Karpas-422 (cell line): ENCODE data around the gene TMEM116. TPM values are rescaled to one million over a fixed set of nuclear protein-coding genes. Genes with fewer than 3 reads are reported as not detected.
A peak's percentile ranks its signal among the peaks of the same experiment; 100 is the strongest.
"Not testable (repeated sequence)": the region's sequence is repeated elsewhere in the genome, so short reads cannot be mapped to it uniquely, and the experiment has no call there.

ENCODE experiments used
- DNase-seq: peaks from one replicate; pipeline ENCODE4 v3.0.0-alpha.2; 2015
- H2AFZ ChIP-seq: fragments of 200-600 bp; sonication (generic); 2 replicates; pipeline ENCODE4 v1.6.1; 2014; ENCODE audit warnings: antibody characterized with exemption, low read length, mixed read lengths
- H3K27ac ChIP-seq: fragments of 200-600 bp; sonication (generic); 2 replicates; pipeline ENCODE4 v1.5.1; 2014; ENCODE audit warnings: mild to moderate bottlenecking, low read length, moderate library complexity
- H3K27me3 ChIP-seq: fragments of 200-600 bp; sonication (generic); 2 replicates; pipeline ENCODE4 v1.6.1; 2014; ENCODE audit warnings: low read length, mixed read lengths
- H3K36me3 ChIP-seq: fragments of 200-600 bp; sonication (generic); 2 replicates; pipeline ENCODE4 v1.6.1; 2014; ENCODE audit warnings: low read length, mixed read lengths; ENCODE audit not compliant: insufficient read depth
- H3K4me1 ChIP-seq: fragments of 200-600 bp; sonication (generic); 2 replicates; pipeline ENCODE4 v1.6.1; 2014; ENCODE audit warnings: mild to moderate bottlenecking, low read length, mixed read lengths
- H3K4me2 ChIP-seq: fragments of 200-600 bp; sonication (generic); 2 replicates; pipeline ENCODE4 v1.6.1; 2014; ENCODE audit warnings: low read length, low read depth, mild to moderate bottlenecking; ENCODE audit not compliant: poor library complexity, severe bottlenecking
- H3K4me3 ChIP-seq: fragments of 200-600 bp; sonication (generic); 2 replicates; pipeline ENCODE4 v1.5.1; 2014; ENCODE audit warnings: mild to moderate bottlenecking, antibody characterized with exemption, low read length, mixed read lengths
- H3K79me2 ChIP-seq: fragments of 200-600 bp; sonication (generic); 2 replicates; pipeline ENCODE4 v1.6.1; 2014; ENCODE audit warnings: mild to moderate bottlenecking, low read length, mixed read lengths
- H3K9ac ChIP-seq: fragments of 200-600 bp; sonication (generic); 2 replicates; pipeline ENCODE4 v1.6.0; 2014; ENCODE audit warnings: low read length
- H3K9me2 ChIP-seq: fragments of 200-600 bp; sonication (generic), shearing (Covaris generic); replicated peaks from 2 replicates; pipeline ENCODE4 v1.6.0; 2014; ENCODE audit warnings: mild to moderate bottlenecking, low read length, moderate library complexity; ENCODE audit not compliant: insufficient read depth
- H3K9me3 ChIP-seq: fragments of 300-700, 200-600 bp; sonication (generic); 2 replicates; pipeline ENCODE4 v1.6.1; 2014; ENCODE audit warnings: low read length, mixed read lengths
- H4K20me1 ChIP-seq: fragments of 200-600 bp; sonication (generic); 2 replicates; pipeline ENCODE4 v1.6.1; 2014; ENCODE audit warnings: mild to moderate bottlenecking, antibody characterized with exemption, low read length, low read depth; ENCODE audit not compliant: insufficient read depth
- total RNA-seq: library from RNA; depleted of rRNA; stranded (reverse); fragments of >200 nt; shearing (Covaris generic); gene quantifications from 2 replicates; pipeline ENCODE4 v1.2.3, GENCODE V29; 2014; ENCODE audit warnings: low replicate concordance

TMEM116 gene
- total RNA-seq, 1 experiment from 2014 or later = 56.6 TPM

DNA sequence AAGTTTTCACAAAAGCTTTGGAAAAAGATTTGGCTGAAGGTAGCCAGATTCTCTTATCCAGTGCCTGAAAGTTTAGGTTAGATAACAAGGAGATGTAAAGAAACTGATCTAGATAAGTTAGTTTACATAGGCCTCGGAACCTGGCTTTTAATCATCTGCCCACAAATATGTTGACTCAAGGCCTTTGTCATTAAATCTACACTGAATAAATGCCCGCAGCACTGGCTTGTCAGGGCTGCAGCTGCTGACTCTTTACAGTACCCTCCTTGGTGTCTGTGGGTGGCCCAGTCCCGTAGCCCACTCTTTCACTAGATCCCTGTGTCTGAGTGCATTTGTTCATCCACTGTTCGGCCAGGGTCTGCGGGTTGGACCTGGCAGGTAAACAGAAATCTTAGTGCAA, 58.0 kb downstream of the TMEM116 start:
- H3K4me3 ChIP-seq = no peak overlapping the region

DNA sequence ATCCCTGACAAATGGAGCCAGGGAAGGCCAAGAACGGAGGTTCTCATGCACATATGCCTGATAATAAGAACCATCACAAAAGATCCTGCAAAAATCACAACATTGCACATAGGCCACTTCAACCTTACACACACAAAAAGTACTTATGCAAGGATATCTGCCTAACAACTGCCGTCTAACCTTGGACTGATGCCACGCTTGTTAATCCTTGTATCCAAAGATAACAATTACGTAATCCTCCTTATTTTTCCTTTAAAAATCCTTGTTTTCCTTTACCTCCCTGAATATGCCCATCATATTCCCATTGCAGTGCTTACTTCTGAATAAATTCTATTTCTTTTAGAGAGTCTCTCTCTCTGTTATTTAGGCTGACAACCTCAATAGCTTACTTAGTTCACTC, 59.5 kb downstream of the TMEM116 start:
- Histone ChIP-seq H3K27me3 (no peaks in the 10 kb centered on the region), H3K79me2 (peaks cover 4% of the 10 kb centered on the region; the same call in 1 of the 2 replicates), H3K27ac (no peak overlapping the region), H3K9ac (no peak overlapping the region), H3K4me1 (peaks cover under 1% of the 10 kb centered on the region; the same call in 1 of the 2 replicates), H3K4me2 (no peak overlapping the region), H3K9me2 (no peaks in the 10 kb centered on the region), H4K20me1 (no peaks in the 10 kb centered on the region), H2AFZ (no peak overlapping the region), H3K9me3 (peaks cover 10% of the 10 kb centered on the region; the same call in 1 of the 2 replicates), H3K4me3 (no peak overlapping the region), H3K36me3 (peaks cover 8% of the 10 kb centered on the region)
- no peak for DNase-seq

More for the DNA sequence above, 58.0 kb downstream of the TMEM116 start:
- Histone ChIP-seq H2AFZ (no peak overlapping the region), H3K27me3 (no peaks in the 10 kb centered on the region), H3K9me3 (peaks cover 10% of the 10 kb centered on the region; the same call in 1 of the 2 replicates), H3K27ac (no peak overlapping the region), H3K9me2 (no peaks in the 10 kb centered on the region), H3K36me3 (peaks cover 8% of the 10 kb centered on the region), H3K79me2 (no peaks in the 10 kb centered on the region), H3K4me2 (no peak overlapping the region), H3K4me1 (no peaks in the 10 kb centered on the region), H4K20me1 (no peaks in the 10 kb centered on the region), H3K9ac (no peak overlapping the region)
- DNase-seq = no peak

DNA sequence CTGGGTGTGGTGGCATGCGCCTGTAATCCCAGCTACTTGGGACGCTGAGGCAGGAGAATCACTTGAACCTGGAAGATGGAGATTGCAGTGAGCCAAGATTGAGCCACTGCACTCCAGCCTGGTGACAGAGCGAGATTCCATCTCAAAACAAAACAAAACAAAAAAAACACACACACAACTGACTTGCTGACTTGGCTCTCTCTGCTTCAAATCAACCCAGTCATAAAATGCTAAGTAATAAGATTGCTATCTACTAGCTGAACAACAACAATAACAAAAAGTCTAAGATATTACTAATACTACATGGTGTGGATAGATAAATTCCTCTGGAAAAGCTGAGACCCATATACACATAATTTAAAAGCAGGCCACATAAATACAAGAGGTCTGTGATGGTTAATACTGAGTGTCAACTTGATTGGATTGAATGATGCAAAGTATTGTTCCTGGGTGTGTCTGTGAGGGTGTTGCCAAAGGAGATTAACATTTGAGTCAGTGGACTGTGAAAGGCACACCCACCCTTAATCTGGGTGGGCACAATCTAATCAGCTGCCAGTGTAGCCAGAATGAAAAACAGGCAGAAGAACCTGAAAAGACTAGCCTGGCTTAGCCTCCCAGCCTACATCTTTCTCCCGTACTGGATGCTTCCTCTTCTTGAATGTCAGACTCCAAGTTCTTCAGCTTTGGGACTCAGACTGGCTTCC, 60.7 kb downstream of the TMEM116 start:
- not testable (repeated sequence) for H3K36me3 ChIP-seq, H2AFZ ChIP-seq, H3K9me2 ChIP-seq, H3K4me2 ChIP-seq, H3K9ac ChIP-seq, H3K4me3 ChIP-seq, H3K27ac ChIP-seq, H4K20me1 ChIP-seq, DNase-seq, H3K9me3 ChIP-seq, H3K27me3 ChIP-seq
- Histone ChIP-seq H3K4me1 (peaks cover 12% of the 10 kb centered on the region), H3K79me2 (peaks cover 10% of the 10 kb centered on the region)

DNA sequence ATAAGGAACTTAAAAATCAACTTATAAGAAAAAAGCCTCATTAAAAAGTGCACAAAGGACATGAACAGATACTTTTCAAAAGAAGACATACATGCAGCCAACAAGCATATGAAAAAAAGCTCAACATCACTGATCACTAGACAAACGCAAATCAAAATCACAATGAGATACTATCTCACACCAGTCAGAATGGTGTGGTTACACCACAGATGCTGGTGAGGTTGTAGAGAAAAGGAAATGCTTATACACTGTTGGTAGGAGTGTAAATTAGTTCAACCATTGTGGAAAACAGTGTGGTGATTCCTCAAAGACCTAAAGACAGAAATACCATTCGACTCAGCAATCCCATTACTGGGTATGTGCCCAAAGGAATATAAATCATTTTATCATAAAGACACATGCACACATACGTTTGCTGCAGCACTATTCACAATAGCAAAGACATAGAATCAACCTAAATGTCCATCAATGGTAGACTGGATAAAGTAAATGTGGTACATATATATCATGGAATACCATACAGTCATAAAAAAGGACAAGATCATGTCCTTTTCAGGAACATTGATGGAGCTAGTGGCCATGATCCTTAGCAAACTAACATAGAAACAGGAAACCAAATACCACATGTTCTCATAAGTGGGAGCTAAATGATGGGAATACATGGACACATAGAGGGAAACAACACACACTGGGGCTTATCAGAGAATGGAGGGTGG, 61.8 kb downstream of the TMEM116 start:
- not testable (repeated sequence) for H3K9me2 ChIP-seq, H3K27ac ChIP-seq, H2AFZ ChIP-seq, H3K9me3 ChIP-seq, H3K9ac ChIP-seq, H4K20me1 ChIP-seq, H3K4me2 ChIP-seq, H3K36me3 ChIP-seq, H3K4me3 ChIP-seq, H3K27me3 ChIP-seq, DNase-seq
- Histone ChIP-seq H3K79me2 (peaks cover 10% of the 10 kb centered on the region), H3K4me1 (peaks cover 23% of the 10 kb centered on the region)

DNA sequence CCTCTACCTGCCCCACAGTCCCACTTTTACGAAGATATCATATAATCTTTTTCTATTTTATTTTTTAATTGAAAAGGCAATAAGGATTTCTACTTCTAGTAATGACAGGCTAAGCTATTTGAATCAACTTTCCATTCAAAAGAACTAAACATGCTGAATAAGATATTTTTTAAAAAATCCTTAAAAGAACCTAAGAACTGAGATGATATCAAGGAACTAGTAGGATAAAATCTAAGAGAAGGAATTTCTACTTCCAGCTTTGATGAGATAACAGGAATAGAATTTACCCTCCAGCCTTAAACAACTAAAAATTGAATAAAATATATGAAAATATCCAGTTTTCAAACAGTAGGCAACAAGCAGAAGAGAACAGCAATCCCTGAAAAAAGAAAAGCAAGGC, 69.0 kb downstream of the TMEM116 start:
- Histone ChIP-seq H3K9me3 (no peaks in the 10 kb centered on the region), H3K4me1 (peaks cover 41% of the 10 kb centered on the region)

DNA sequence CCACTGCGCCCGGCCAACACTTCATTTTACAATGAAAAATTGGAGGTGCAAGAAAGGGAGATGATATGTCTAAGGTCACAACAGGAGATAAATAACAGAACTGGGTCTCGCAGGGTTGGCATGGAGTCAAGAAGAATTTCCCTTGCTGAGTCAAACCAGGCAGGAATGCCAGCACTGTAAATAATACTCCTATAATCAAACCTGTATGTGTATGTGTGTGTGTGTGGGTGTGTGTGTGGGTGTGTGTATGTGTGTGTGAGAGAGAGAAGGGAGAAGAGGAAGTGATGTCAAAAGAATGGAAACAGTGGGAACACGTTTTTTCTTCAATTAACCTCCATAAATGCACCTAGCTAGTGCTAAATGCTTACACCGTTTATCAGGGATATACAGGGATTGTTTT, 70.4 kb downstream of the TMEM116 start:
- Histone ChIP-seq H3K9me2 (no peaks in the 10 kb centered on the region), H3K4me3 (no peak overlapping the region), H3K9ac (no peak overlapping the region), H3K9me3 (no peaks in the 10 kb centered on the region), H3K4me2 (no peak overlapping the region), H3K79me2 (peaks cover 6% of the 10 kb centered on the region; the same call in 1 of the 2 replicates), H3K36me3 (no peaks in the 10 kb centered on the region), H2AFZ (no peak overlapping the region), H4K20me1 (no peaks in the 10 kb centered on the region), H3K27ac (no peak overlapping the region), H3K27me3 (no peaks in the 10 kb centered on the region), H3K4me1 (peaks cover 32% of the 10 kb centered on the region)
- DNase-seq = no peak

More for the DNA sequence above, 69.0 kb downstream of the TMEM116 start:
- no peak overlapping the region for H2AFZ ChIP-seq
- 0 out of 2 replicates have a peak overlapping the region, but pooled peaks have one; percentile 11 for H3K27ac ChIP-seq
- H3K79me2 ChIP-seq = peaks cover 12% of the 10 kb centered on the region
- no peaks in the 10 kb centered on the region for H4K20me1 ChIP-seq
- H3K4me3 ChIP-seq = no peak overlapping the region
- DNase-seq = no peak
- no peaks in the 10 kb centered on the region for H3K36me3 ChIP-seq
- H3K9me2 ChIP-seq = no peaks in the 10 kb centered on the region
- H3K9ac ChIP-seq = no peak overlapping the region
- no peak overlapping the region for H3K4me2 ChIP-seq
- no peaks in the 10 kb centered on the region for H3K27me3 ChIP-seq

DNA sequence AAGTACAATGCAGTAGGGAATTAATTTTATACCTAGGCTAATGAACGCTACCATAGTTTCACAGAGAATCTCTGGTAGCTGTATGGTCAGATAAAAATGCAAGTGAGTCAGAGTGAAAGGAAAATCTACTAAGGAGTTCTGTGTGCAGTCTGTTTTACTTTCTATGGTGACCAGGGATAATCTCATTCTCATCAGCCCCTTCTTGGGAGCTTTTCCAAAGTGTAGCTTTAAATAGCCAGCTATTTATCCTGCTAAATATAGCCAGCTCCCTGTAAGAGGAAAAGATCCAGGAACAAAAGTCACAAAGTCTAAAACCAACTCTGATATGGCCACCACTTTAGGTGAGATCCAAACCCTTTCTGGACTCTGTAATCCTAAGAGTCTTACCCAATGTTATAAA, 75.5 kb downstream of the TMEM116 start:
- no peaks in the 10 kb centered on the region for H3K9me3 ChIP-seq
- H3K36me3 ChIP-seq = 0 out of 2 replicates have a peak, but pooled peaks cover under 1% of the 10 kb centered on the region
- H3K27me3 ChIP-seq = no peaks in the 10 kb centered on the region
- H3K9ac ChIP-seq = no peak overlapping the region
- no peak for DNase-seq
- no peak overlapping the region for H2AFZ ChIP-seq
- no peaks in the 10 kb centered on the region for H4K20me1 ChIP-seq
- no peaks in the 10 kb centered on the region for H3K4me1 ChIP-seq
- no peaks in the 10 kb centered on the region for H3K79me2 ChIP-seq
- H3K4me2 ChIP-seq = no peak overlapping the region
- H3K27ac ChIP-seq = no peak overlapping the region
- H3K9me2 ChIP-seq = no peaks in the 10 kb centered on the region
- H3K4me3 ChIP-seq = no peak overlapping the region

DNA sequence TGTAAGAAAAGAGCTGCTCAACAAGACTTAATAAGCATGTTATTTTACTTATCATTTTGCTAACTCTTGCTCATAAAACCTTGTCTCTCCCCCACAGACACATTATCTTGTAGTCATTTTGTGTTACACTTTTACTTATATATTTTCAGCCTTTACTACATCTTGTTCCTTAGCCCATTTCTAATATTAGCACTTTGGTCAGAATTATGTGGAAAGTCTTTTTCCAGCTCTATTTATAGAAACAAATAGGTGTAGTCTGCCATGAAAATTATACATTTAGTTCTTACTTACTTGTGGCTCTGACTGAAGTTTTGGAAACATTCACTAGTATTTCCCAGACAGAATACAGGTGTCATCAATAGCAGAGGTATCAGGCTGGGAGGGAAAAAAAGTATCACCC, 76.1 kb downstream of the TMEM116 start:
- no peak for DNase-seq
- Histone ChIP-seq H3K36me3 (0 out of 2 replicates have a peak, but pooled peaks cover 3% of the 10 kb centered on the region), H3K9me3 (no peaks in the 10 kb centered on the region), H3K79me2 (no peaks in the 10 kb centered on the region), H3K4me3 (no peak overlapping the region), H3K27me3 (no peaks in the 10 kb centered on the region), H3K9me2 (no peaks in the 10 kb centered on the region), H3K4me2 (no peak overlapping the region), H3K27ac (no peak overlapping the region), H3K9ac (no peak overlapping the region), H2AFZ (no peak overlapping the region), H3K4me1 (no peaks in the 10 kb centered on the region), H4K20me1 (no peaks in the 10 kb centered on the region)
